ENCODE data around the gene CEP131.
A peak's percentile ranks its signal among the peaks of the same experiment; 100 is the strongest.

The CEP131 gene

DNA sequence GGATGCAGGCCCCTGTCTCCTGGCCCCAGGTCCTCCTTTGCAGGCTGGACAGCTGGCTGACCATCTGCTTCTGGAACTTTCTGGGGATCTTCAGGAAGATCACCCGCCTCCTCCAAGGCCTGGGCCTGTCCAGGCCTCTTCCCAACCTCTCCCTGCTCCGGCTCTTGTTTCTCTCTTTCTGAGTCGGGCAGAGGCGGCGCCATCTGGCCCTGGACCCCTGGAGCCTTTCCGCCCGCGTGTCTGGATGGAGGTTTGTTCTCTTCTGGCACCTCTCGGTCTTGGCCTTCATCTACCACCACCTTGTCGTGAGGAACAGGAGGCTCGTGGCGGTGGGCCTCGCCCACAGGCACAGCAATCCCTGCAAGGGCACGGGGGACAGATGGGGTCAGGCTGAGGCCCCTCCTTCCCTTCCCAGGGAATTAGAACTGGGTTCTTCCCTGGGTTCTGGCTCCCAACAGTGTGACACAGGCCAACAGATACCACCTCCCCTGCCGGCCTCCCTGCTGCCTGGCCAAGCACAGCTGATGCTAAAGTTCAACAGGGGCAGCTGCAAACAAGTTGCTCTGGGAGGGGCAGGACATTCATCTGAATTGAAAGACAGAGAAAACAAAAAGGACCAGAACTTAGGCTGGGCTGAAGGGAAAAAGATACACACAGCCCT lies 29.7 kb upstream of the CEP131 start:
- no peak for FAIRE-seq
- DNase-seq (ENCODE audit: extremely low spot score, insufficient read length, low read depth): no peak

DNA sequence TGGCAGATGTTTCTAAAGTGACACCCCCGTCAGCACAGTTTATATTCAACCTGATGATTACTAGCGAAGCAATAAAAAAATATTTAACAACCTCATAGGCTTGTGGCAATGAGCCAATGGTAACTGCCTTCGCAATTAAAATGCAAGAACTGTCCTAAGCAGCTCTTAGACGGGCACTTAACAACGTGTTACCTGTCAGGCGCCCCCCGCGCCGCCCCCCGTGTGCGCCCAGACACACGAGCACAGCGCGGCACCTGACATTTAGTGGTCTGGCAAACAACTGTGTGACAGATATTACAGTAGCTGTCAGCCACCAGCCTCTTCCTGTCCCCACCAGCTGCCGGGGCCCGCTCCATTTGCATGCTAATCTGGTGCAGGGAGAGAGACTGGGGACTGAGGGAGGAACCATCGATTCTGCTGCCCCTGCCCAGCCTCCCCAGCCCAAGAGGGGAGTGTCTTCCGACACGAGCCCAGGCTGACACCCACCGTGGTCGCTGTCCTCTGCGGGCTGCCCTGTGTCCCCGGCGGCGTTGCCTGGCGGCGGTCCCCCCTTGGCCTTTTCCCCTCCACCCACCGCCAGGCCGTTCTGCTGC lies 29.0 kb upstream of the CEP131 start:
- DNase-seq (ENCODE audit: extremely low spot score, insufficient read length, low read depth) (no peak), FAIRE-seq (no peak)

DNA sequence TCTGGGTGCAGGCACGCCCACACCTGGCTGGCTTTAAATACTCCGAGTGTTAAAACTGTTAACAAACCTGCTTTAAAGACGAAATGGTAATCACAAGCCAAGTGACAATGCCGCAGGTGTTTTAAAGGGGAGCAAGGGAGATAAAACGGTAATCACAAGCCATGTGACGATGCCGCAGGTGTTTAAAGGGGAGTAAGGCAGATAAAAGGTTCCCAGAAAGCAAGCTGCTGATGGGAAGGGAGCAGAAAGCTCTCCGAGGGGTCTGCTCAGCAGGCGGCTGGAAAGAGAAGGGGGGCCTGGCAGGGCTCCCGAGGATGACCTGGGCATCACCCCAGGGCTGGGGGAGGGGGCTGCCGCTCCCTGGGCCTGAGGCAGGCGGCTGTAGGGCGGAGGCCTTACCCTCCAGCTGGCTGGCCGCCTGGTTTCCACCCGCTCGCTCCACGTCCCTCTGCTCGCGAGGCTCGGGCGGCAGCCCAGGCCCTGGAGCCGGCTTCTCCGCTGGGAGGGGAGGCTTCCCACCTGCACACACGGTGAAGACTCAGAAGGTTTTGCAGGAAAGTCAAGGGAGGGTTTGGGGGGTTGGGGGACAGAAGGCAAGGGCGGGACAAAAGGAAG lies 28.4 kb upstream of the CEP131 start:
- no peak for FAIRE-seq

DNA sequence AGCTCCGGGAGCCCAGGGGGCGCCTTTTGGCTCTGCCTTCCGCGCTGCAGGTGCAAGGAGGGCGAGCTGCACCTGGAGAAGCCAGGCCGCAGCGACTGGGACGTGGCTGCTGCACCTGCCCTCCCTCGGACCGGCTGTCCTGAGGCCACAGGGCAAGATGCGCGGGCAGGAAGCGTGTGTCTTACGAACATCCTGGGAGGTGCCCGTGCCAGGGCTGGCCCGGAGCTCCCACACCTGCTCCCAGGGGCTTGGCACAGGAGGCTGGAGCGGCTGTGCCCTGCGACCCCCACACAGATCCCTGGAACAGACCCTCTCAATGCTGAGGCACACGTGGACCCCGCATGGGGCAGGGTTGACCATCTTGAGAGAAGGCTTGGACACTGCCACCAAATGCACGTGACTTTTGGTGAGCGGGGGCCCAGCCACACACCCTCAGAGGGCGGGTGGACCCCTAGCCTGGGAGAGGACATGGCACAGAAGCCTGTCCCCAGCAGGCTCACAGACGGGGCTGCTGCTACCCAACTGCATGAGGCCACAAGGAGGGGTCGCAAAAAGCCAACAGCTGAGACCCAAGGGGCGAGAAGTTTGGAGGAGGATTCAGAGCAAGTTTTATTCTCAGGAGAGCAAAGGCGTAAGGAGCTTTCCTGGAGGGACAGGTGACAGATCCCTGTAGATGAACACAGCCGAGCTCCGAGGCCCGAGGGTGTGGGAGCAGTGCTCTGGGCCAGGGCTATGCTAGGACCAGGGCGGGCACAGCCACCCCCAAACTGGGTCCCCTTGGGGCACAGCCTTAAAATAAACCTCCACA lies 27.7 kb upstream of the CEP131 start:
- DNase-seq (ENCODE audit: extremely low spot score, insufficient read length, low read depth): no peak
- no peak for FAIRE-seq

More for the DNA sequence above, 28.4 kb upstream of the CEP131 start:
- DNase-seq (ENCODE audit: extremely low spot score, insufficient read length, low read depth): no peak

DNA sequence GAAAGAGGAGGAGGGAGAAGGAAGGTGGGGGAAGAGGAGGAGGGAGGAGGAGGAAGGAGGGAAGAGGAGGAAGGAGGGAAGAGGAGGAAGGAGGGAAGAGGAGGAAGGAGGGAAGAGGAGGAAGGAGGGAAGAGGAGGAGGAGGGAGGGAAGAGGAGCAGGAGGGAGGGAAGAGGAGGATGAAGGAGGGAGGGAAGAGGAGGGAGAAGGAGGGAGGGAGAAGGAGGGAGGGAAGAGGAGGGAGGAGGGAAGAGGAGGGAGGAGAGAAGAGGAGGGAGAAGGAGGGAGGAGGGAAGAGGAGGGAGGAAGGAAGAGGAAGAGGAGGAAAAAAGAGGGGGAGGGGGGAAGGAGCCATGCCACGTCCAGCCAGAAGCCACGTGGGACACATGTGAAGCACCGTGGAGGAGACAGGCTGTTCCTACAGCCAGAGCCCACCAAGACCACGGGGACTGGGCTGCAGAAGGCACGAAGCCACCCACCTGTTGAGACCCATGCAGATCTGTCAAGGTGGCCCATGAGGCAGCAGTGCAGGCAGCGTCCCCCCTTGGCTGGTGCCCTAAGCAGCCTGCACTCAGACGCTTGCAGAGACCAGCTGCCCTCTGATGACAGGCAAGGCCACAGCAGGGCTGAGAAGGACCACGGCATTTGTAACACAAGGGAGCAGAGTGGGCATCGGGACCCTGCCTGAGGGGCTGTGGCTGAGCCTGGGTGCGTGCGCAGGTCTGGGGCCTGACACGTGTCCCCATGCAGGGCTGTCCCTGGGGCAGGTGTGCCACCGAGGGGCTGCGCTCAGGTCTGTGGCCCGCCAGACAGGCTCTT lies 26.7 kb upstream of the CEP131 start:
- FAIRE-seq (no peak), DNase-seq (ENCODE audit: extremely low spot score, insufficient read length, low read depth) (no peak)

DNA sequence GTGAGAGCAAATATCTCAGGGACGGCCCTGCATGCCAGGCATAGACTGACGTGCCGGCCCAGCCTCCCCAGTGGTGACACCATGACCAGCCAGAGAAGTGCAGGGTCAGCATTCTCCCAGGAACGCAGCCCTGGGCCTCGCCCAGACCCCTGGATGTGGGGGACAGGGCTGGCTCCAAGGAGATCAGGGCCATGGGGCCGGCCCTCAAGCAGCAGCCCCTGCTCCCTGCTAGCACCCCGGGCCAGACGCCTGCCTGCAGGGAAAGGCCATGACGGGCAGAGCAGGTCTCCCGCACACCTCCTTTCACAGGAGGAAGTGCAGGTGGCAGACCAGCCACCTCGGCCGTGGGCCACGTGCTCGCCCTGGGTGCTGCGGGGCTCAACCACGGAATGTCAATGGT lies 25.9 kb upstream of the CEP131 start:
- no peak for DNase-seq (ENCODE audit: extremely low spot score, insufficient read length, low read depth)
- no peak for FAIRE-seq

DNA sequence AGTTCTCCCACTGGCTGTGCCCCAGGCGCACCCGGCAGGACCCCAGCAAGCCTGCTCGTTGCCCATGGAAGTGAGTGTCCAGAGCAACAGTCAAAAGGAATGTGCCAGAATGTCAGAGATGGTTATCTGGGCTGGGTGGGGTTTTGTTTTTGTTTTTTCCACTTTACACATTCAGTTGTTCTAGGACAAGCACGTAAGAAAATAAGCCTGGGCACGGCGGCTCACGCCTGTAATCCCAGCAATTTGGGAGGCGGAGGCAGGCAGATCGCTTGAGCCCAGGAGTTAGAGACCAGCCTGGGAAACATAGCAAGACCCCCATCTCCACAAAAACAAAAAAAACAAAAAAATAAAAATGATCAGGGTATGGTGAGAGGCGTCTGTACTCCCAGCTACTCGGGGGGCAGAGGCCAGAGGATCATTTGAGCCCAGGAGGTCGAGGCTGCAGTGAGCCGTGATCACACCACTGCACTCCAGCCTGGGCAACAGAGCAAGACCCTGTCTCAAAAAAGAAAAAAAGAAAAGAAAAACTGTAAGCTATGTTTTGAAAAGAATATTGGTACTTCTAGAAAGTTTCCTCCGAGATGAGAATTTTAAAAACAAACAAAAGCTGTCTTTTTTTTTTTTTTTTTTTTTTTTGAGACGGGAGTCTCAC lies 24.7 kb upstream of the CEP131 start:
- no peak for FAIRE-seq

DNA sequence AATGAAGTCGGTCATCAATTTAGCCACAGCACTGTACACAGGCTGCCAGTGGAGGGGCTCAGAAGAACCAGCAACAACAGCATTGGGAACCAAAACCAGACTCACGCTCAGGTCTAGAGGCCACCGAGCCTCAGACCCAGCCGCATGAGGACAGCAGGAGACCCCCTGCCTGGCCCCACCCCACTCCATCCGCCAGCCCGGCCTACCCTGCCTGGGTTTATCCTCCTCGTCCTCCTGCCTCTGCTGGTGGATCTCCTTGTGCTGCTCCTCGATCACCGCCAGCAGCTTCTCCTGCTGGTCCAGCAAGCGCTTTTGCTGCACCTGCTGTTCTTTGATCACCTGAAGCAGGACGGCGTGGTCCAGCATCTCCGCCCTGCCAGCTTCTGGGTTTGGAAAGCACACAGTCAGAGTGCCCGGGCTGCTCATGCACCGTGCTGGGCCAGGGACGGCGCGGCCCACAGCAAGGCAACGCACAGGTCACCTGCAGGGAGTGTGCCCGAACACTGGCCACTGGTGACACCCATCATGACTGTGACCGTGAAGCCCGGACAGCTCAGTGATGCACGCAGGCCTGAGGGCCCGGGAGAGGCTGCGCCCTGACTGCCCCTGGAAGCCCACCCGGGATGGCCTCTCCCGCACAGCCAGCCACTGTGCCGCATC lies 24.0 kb upstream of the CEP131 start:
- FAIRE-seq (no peak), DNase-seq (ENCODE audit: extremely low spot score, insufficient read length, low read depth) (no peak)

More for the DNA sequence above, 24.7 kb upstream of the CEP131 start:
- DNase-seq (ENCODE audit: extremely low spot score, insufficient read length, low read depth): no peak

DNA sequence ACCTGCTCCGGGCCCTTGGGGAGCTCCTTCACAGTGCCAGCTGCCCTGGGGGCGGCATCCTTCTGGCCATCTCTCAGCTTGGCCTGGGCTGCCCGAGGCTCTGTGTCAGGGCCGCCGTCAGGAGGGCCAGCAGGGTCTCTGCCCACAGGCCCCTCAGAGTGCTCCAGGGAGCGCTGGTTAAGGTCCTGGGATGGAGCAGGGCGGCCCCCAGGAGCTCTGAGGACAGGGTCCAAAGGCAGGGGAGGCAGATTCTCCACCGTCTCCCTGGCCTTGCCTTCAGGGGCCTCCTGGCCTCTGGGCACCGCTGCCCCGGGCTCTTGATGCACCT lies 23.5 kb upstream of the CEP131 start:
- DNase-seq (ENCODE audit: extremely low spot score, insufficient read length, low read depth) (no peak), FAIRE-seq (no peak)

DNA sequence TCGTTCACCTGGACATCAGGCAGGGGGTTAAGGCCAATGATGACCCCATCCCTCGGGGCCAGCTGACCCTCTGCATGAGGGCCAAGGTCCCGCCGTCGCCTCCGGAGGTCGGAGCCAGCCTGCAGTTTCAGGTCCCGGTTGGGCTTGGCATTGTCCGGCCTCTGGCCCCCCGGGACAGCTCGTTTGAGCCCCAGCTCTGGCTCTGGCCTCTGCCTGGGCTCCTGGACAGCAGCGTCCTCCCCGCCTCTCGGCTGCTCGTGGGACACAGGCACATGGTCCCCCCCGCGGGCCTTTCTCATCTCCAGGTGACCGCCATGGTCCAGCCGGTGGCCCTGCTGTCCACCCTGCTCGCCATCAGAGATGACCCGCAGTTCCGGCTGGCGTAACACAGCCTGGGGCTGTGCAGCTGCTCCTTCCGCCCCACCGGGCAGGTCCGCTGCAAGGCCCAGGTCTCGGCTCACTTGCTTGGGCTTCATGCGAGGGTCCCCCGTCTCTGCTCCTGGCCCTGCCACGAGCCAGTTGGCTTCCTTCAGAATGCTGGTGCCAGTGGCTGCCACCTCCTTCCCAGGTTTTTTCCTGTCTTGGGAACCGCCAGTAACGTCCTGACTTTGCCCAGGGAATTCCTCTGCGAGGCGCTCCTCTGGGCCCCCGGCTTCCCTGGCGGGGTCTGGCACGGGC lies 23.0 kb upstream of the CEP131 start:
- FAIRE-seq (no peak), DNase-seq (ENCODE audit: extremely low spot score, insufficient read length, low read depth) (no peak)

DNA sequence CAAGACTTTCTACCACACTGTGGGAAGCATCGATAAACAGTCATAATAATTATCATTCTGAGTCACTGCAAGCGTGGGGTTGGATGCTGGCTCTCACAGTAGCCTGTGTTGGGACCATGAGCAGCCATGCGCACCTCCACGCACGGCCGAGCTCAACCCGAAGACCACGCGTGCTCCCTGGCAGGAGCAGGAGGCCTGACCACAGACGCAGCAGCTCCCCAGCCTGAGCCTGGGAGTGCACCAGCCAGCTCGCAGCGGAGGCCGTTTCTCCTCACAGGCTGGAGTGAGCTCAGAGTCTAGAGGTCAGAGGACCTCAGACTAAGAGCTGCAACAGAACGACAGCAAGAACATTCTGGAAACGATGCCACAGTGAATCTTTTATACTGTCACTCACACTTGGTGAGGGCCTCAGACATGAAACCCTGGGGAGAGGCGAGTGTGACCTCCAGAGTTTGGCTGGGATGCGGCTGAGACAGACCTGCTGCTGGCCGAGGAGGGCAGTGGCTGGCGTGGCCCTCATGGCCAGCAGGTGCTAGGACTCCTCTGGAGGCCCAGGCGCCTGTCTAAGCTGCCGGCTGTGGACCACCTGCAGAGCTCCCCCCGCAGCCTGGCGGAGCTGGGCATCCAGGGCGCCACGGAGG lies 22.4 kb upstream of the CEP131 start:
- DNase-seq (ENCODE audit: extremely low spot score, insufficient read length, low read depth) (no peak), FAIRE-seq (peak; percentile 42)

DNA sequence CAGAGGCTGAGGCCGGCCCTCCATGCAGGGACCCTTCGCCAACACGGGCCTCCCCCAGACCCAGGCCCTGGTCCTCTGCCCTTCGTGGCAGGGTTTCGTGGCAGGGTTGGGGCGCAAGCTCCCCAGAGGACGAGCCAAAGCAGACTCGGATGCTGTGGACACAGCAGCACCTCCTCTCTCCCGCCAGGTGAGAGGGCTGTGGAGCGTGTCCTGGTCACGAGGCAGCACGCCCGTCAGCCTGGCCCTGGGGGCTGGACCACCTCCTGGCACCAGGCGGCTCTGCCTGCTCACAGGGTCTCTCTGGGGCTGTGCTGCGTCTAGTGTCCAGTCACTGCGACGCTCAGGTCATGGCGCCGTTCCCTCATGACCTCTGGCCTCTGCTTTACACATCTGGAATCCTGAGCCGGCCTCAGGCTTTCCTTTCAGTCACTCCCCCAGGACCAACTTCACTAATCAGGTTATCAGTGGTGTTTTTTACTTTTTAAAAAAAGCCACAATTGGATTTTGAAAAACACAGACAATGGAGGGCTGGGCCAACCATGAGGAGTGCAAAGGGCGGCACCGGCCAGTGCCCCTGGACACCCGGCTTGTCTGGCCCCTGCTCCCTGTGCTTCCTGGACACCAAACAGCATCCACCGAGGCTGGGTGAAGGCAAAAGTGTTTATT lies 21.7 kb upstream of the CEP131 start:
- no peak for DNase-seq (ENCODE audit: extremely low spot score, insufficient read length, low read depth)
- FAIRE-seq: no peak

DNA sequence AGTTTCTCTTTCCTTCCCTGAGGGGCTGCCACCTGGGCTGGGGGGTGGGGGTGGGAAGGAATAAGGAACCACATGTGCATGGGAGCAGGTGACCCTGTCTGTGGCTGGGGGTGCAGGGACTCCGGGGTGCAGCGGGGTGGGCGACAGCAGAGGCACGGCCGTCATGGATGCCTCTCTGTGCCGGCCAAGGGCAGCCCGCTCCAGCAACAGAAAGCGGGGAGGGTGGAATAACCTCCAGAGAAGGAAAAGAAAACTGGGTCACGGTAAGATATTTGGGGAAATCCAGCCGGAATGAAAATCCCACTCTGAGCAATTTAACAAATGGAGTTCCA lies 20.5 kb upstream of the CEP131 start:
- FAIRE-seq: no peak
- no peak for DNase-seq (ENCODE audit: extremely low spot score, insufficient read length, low read depth)

DNA sequence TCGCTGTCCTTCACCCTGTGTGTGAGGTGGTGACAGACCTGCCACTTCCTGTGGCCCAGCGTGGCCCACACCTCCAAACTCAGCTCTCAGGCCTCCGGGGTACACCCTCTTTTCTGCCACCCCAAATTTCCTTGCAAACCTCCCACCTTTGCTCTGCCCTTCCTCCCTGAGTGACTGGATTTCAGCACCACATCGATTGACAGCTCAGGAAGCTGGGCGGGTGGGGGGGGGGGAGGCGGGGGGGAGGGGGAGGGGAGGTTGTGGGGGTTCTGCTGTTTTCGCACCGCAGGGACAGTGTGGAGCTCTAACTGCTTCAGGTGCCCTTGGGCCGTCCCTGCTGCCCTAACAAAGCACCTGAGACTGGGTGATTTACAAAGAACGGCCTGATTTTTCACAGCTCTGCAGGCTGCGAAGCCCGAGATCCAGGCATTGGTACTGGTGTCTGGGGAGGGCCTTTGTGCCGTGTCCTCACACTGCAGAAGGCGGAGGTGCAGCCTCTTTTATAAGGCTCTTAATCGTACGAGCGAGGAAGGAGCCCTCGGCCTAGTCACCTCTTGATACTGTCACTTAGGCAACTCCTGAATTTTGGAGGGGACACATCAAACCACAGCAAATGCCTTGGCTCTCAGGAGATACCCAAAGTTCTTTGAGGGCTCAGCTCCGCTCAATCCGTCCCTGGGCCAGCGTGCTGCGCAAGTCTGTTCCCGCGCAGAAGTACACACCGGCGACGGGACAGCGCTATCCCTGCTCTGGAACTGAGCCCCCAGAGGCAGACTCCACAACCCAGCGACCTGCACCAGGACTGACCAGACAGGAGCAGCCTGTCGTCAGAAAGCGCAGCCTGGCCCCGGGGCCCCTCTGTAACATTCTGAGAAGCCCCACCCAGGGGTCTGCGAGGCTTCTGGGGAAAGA lies 19.9 kb upstream of the CEP131 start:
- DNase-seq (ENCODE audit: extremely low spot score, insufficient read length, low read depth) (no peak), FAIRE-seq (no peak)

DNA sequence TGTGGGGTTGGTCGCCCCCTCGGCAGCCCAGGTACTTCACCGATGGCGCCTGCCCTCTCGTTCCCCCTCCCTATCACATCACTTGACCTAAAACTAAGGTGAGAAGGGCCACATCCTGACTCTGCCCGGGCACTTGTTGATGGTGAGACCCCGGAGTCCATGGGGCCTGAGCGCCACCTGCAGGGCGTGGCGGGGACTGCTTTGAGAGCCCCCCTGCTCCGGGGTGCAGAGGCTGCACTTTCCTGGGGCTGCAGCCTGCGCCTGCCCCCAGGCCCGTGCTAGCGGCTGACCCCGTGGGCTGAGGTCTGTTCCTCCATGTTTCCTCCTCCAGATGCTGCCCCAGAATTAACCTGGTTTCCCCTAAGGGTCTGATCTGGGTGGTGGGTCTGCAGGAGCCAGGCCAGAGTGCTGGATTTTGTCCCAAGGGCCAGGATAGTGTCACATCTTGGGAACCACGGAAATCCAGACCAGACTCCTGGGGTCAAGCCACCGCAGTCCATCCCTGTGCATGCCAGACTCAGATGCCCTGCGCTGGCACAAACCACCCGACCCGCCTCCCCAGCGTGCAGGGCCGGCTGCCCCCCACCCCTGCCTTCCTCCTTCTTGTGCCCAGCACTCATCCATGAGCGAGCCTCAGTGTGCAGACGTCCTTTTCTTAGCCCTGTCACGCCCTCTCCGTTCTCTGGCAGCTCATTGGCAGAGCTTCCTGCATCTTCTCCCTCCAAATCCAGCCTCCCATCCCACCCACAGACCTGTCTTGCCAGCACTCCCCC lies 19.1 kb upstream of the CEP131 start:
- DNase-seq (ENCODE audit: extremely low spot score, insufficient read length, low read depth) (no peak), FAIRE-seq (peak; percentile 67)

DNA sequence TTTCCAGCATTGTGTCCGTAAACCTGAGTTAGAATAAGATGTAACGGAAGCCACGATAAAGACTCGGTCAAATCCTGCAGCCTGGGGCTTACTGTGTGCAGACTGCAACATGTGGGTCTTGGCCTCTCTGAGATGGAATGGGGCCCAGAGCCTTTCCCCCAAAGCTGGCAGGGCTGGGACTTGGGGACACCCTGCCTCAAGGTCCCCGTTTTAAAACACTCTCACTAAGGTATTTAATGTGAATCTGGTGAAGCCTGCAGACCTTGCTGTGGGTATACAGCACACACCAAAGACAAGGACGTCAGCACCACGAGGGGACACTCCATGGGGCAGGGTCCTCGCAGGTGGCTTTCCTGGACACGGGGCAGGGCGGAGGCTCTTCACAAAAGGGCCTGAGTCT lies 18.4 kb upstream of the CEP131 start:
- DNase-seq (ENCODE audit: extremely low spot score, insufficient read length, low read depth) (no peak), FAIRE-seq (no peak)

Data from GM18507 (cell line).